Nephron progenitor cell (in vitro differentiated cells): ENCODE measurements around the gene ROR2.

Experiments
- DNase-seq: peaks from one replicate; pipeline ENCODE4 v3.0.0; 2021
- H3K27ac Mint-ChIP-seq: 2 replicates; pipeline ENCODE4 v1.8.0; 2021; ENCODE audit warnings: mild to moderate bottlenecking, moderate library complexity, mixed read lengths
- H3K27me3 Mint-ChIP-seq: 2 replicates; pipeline ENCODE4 v1.8.0; 2021; ENCODE audit warnings: mild to moderate bottlenecking, low read depth, mixed read lengths; ENCODE audit not compliant: poor library complexity
- H3K36me3 Mint-ChIP-seq: 2 replicates; pipeline ENCODE4 v1.8.0; 2021; ENCODE audit warnings: low read depth, mixed read lengths
- H3K4me1 Mint-ChIP-seq: 2 replicates; pipeline ENCODE4 v1.8.0; 2021; ENCODE audit warnings: mixed read lengths
- H3K4me3 Mint-ChIP-seq: 2 replicates; pipeline ENCODE4 v1.8.0; 2021; ENCODE audit warnings: mild to moderate bottlenecking, moderate library complexity, mixed read lengths
- H3K9me3 Mint-ChIP-seq: 2 replicates; pipeline ENCODE4 v1.8.0; 2021; ENCODE audit warnings: mild to moderate bottlenecking, moderate library complexity, mixed read lengths
- TF ChIP-seq, protein P1 (sequence below): fragments of 200-600 bp; sonication (generic); IDR thresholded peaks from 2 replicates; pipeline ENCODE4 v1.5.0; 2021; ENCODE audit warnings: antibody characterized with exemption

ROR2 gene

DNA sequence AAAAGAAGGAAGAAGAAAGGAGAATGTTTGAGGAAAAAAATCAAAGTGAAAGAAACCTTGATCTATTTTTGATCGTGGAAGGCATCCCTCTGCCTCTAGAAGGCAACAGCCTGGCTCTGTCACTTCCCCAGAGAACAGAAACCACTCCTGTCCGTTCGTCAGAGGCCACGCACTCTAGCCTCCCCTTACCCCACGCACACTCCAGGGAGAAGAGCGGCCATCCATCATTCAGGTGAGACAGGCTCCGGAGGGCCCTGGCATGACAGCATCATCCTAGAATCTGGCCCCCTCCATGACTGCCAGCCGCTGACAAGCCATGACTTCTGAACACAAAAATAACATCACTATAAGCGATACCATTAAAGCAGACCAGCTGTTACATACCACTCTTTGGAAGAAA, 135.8 kb downstream of the ROR2 start:
- peaks cover 3% of the 10 kb centered on the region for H3K27me3 Mint-ChIP-seq
- TF ChIP-seq, protein P1, sequence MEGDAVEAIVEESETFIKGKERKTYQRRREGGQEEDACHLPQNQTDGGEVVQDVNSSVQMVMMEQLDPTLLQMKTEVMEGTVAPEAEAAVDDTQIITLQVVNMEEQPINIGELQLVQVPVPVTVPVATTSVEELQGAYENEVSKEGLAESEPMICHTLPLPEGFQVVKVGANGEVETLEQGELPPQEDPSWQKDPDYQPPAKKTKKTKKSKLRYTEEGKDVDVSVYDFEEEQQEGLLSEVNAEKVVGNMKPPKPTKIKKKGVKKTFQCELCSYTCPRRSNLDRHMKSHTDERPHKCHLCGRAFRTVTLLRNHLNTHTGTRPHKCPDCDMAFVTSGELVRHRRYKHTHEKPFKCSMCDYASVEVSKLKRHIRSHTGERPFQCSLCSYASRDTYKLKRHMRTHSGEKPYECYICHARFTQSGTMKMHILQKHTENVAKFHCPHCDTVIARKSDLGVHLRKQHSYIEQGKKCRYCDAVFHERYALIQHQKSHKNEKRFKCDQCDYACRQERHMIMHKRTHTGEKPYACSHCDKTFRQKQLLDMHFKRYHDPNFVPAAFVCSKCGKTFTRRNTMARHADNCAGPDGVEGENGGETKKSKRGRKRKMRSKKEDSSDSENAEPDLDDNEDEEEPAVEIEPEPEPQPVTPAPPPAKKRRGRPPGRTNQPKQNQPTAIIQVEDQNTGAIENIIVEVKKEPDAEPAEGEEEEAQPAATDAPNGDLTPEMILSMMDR: no peak
- peak overlapping the region; percentile 71 for H3K4me3 Mint-ChIP-seq
- no peak for DNase-seq
- no peaks in the 10 kb centered on the region for H3K9me3 Mint-ChIP-seq
- H3K4me1 Mint-ChIP-seq: peaks cover 4% of the 10 kb centered on the region
- H3K36me3 Mint-ChIP-seq: peaks cover 3% of the 10 kb centered on the region
- H3K27ac Mint-ChIP-seq: peak overlapping the region; percentile 78

GRCh38 chr9:91813176-91813795, 136.7 kb downstream of the ROR2 start:
- H3K27ac Mint-ChIP-seq: peak overlapping the region; percentile 78
- TF ChIP-seq, protein P1: no peak
- H3K36me3 Mint-ChIP-seq: peaks cover 7% of the 10 kb centered on the region
- peaks cover 8% of the 10 kb centered on the region for H3K4me1 Mint-ChIP-seq
- peaks cover 3% of the 10 kb centered on the region for H3K27me3 Mint-ChIP-seq
- no peaks in the 10 kb centered on the region for H3K9me3 Mint-ChIP-seq
- no peak for DNase-seq
- H3K4me3 Mint-ChIP-seq: peak overlapping the region; percentile 39

GRCh38 chr9:91812191-91812590, 137.8 kb downstream of the ROR2 start:
- Mint-ChIP-seq H3K4me3 (no peak overlapping the region), H3K4me1 (peaks cover 18% of the 10 kb centered on the region), H3K36me3 (peaks cover 16% of the 10 kb centered on the region), H3K9me3 (no peaks in the 10 kb centered on the region), H3K27ac (peak overlapping the region; percentile 94), H3K27me3 (peaks cover 3% of the 10 kb centered on the region)
- no peak for DNase-seq
- TF ChIP-seq, protein P1: no peak

DNA sequence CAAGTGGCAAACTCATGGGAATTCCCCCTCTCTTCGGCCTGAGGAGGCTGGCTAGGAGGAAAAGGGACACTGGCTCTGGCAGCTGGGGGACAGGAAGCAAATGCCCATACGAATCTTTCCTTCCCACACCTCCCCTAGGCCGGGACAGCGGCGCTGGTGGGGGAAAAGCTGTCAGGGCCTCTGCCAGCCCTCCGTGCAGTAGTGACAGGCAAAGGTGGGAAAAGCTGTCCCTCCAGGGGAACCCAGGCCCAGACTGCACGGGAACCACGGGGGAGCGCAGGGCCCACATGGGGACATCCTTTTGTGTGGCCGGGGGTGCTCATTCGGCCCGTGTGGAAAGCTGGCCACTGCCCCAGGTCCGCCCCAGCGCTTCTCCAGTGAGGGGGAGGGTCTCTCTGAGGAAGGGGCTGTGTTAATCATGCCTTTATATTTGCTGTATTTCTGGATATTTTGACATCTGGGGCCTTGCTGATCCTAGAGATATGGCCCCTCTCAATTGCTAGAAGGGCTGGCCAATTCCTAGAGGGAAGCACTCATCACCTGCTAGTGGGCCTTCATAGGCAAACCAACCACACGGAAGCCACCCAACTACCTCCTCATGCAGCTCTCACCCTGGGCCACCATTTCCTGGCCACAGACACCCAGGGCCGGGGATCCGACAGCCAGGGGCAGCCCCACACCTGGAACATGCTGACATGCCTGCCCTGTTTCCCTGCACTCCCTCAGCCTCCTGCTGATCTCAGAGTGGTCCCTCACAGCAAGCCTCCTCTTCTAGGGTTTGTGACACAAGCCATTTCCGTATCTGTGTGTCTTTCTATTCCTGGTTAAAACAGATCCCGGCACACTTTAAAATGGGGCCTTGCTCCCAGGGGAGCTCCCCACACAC, 138.8 kb downstream of the ROR2 start:
- TF ChIP-seq, protein P1: no peak
- Mint-ChIP-seq H3K4me1 (peaks cover 25% of the 10 kb centered on the region), H3K4me3 (no peak overlapping the region), H3K36me3 (peaks cover 24% of the 10 kb centered on the region), H3K27ac (peak overlapping the region; percentile 94), H3K27me3 (peaks cover 3% of the 10 kb centered on the region), H3K9me3 (no peaks in the 10 kb centered on the region)
- DNase-seq: no peak

DNA sequence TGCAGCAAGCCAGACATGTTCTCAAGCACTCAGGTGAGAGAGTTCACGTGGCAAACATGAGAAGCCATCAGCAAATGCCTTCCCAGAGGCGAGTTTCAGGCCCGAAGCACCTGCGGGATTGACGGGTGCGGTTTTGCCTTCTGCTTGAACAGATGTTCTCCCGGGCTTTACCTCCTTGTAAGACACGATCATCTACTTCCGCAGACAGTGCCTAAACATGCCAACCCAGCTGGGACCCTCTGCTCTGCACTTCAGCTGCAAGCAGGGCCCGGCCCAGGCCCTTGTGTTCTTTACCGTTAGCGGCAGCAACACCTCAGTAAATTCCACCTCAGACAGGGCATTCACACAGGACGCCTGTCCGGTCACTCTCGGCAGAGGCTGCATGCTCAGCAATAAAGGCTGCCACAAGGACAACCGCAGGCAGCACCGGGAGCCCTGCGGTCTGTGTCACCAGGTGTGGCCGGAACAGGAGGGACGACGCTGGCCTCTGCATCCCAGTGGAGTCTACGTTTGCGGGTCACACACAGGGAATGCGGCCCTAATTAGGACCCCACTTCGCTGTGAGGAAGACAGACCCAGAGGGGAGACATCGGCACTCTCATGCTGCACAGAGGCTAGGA, 139.6 kb downstream of the ROR2 start:
- H3K27me3 Mint-ChIP-seq: peaks cover 3% of the 10 kb centered on the region
- H3K27ac Mint-ChIP-seq: peak overlapping the region; percentile 79
- no peaks in the 10 kb centered on the region for H3K9me3 Mint-ChIP-seq
- peaks cover 26% of the 10 kb centered on the region for H3K36me3 Mint-ChIP-seq
- DNase-seq: no peak
- peaks cover 33% of the 10 kb centered on the region for H3K4me1 Mint-ChIP-seq
- H3K4me3 Mint-ChIP-seq: no peak overlapping the region
- TF ChIP-seq, protein P1: no peak
